HL-60/S4 (cell line): ENCODE measurements around the gene CHIC1.

Experiments used
- in situ Hi-C: fragments of 300-500 bp; cut with MboI; formaldehyde crosslinking; loops from 2 replicates; pipeline ENCODE4 v1.14.3; 2022; ENCODE audit warnings: low sequenced_read_pairs

The CHIC1 gene

GRCh38 chrX:73728602-73729001, 165.6 kb downstream of the CHIC1 start:
- in situ Hi-C loops, result no loop called here
